HUDEP-2 (cell line): ENCODE measurements around the gene KRIT1.

Source experiments
- DNase-seq, 76 experiments: peaks; one replicate each; lab custom pipeline; 2025; ENCODE audit not compliant: unreplicated experiment in 76 of 76; lab: John Stamatoyannopoulos, UW

KRIT1 gene

DNA sequence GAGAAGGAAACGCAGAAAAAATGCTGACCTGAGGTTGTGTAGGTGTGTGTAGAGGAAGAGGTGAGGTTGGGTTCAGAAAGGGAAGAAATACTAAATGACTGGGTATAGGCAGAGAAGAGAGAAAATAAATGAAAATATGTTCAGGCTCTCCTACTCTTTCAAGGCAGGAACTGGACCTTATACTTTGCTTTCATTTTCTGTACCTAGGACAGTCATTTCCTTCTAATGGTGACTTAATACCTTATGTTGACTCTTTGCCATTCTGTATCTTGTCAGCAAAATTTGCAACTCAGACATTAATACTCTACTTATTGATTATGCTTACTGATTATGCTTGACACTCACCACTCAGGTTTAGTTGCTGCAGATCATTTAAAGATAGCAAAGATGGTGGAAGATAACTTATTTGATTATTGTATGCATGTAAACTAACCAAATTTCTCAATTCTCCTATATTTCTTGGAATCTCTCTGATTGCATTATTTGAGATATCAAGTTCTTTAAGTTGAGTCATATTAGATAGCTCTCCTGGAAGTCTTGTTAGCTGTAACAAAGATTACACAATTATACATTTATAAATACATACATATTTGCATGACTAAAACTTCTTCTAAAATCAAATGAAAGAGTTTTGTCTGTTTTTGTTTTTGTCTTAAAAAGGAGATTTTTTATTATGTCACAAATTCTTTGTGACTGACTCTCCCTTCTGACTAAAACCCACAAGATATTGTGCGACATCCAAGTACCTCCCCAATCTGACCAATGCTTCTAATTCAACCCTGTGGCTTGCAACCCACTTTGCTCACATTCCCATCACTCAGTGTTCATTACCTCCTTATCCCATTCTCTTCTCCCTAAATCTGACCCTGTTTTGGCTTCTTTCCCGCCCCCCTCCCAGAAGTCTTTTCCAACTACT, 86.8 kb downstream of the KRIT1 start:
- no peak for DNase-seq

DNA sequence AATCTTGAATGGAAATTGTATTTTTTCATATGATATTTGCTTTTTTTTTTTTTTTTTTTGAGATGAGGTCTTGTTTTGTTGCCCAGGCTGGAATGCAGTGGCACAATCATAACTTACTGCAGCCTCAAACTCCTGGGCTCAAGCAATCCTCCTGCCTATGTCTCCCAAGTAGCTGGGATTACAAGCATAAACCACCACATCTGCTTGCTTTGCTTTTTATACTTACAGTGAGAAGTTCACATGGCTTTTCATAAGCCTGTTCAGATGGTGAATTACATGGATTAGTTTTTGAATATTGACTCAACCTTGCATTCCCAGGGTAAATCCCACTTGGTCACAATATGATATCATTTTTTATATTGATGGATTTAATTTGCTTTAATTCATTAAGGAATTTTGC, 88.7 kb downstream of the KRIT1 start:
- no peak for DNase-seq

DNA sequence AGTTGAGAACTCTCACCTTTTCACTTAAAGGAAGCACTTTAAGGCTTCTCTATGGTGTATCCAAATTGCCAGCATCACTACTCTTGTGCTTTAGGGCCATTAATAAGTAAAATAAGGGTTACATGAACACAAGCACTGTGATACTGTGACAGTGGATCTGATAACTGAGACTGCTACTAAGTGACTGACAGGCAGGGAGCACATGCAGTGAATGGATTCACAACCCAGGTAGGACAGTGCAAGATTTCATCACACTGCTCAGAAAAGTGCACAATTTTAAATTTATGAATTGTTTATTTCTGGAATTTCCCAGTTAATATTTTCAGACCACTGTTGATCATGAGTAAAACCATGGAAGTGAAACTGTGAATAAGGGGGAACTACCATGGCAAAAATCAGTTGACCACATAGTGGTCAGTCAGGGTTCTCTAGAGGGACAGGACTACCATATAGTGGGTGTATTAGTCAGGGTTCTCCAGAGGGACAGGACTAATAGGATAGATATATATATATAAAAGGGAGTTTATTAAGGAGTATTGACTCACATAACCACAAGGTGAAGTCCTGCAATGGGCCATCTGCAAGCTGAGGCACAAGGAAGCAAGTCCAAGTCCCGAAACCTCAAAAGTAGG, 90.5 kb downstream of the KRIT1 start:
- no peak for DNase-seq

DNA sequence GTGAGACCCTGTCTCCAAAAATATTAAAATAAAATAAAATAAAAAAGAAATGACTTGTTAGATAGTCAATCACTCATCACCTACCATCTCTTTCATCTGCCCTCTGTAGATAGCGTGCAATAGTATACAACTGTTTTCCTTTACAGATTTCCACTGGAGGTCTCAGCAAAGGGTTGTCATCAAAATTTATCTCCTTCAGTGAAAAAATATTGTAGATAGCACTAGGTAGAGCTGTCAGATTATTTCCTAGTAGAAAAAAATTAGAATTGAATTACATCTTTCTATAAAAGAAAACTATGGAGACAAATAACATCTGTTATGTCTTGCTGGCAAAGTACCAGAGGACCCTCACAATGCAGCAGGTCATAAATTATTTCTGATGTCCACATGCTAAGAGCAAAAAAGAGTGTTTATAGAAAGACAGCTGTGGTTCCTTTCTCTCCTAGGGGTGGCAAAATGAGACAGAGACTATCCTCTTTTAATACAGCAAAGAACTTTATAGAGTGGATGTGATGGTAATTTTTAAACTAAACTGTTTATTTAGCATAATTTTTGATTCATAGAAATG, 95.2 kb downstream of the KRIT1 start:
- no peak for DNase-seq

- DNase-seq: no peak
These were observed 95.9 kb downstream of the KRIT1 start for GRCh38 chr7:92149736-92150239.
